NCI-H2196 treated with DMSO at 0.1 percent for 48 hours (cell line): ENCODE data around the gene SLC2A9.

Experiments used
- DNase-seq: peaks from one replicate; lab custom pipeline; 2025; ENCODE audit not compliant: unreplicated experiment; lab: John Stamatoyannopoulos, UW

Gene SLC2A9

GRCh38 chr4:9898596-9899305 lies 122.5 kb downstream of the SLC2A9 start:
- no peak for DNase-seq

- DNase-seq = no peak
Observed at GRCh38 chr4:9895333-9895705, 126.0 kb downstream of the SLC2A9 start.

- DNase-seq = no peak
Observed at GRCh38 chr4:9894644-9895332, 126.5 kb downstream of the SLC2A9 start.

GRCh38 chr4:9893329-9894108 lies 127.8 kb downstream of the SLC2A9 start:
- DNase-seq = no peak

- DNase-seq = no peak
Observed at GRCh38 chr4:9891740-9892139, 129.6 kb downstream of the SLC2A9 start.

- DNase-seq = no peak
Observed at GRCh38 chr4:9891056-9891455, 130.2 kb downstream of the SLC2A9 start.

GRCh38 chr4:9889306-9889705 lies 132.0 kb downstream of the SLC2A9 start:
- no peak for DNase-seq

- no peak for DNase-seq
Observed at GRCh38 chr4:9885958-9886357, 135.3 kb downstream of the SLC2A9 start.

GRCh38 chr4:9880406-9881197 lies 140.7 kb downstream of the SLC2A9 start:
- DNase-seq = no peak

- DNase-seq = no peak
Observed at GRCh38 chr4:9877123-9877522, 144.2 kb downstream of the SLC2A9 start.

- no peak for DNase-seq
Observed at GRCh38 chr4:9875516-9875915, 145.8 kb downstream of the SLC2A9 start.

- DNase-seq = no peak
Observed at GRCh38 chr4:9874385-9874784, 146.9 kb downstream of the SLC2A9 start.

- no peak for DNase-seq
Observed at GRCh38 chr4:9870165-9870790, 151.0 kb downstream of the SLC2A9 start.

GRCh38 chr4:9867751-9868425 lies 153.4 kb downstream of the SLC2A9 start:
- peak; percentile 84 for DNase-seq

- no peak for DNase-seq
Observed at GRCh38 chr4:9866931-9867330, 154.4 kb downstream of the SLC2A9 start.

GRCh38 chr4:9861561-9861960 lies 159.7 kb downstream of the SLC2A9 start:
- DNase-seq = no peak

GRCh38 chr4:9859810-9860209 lies 161.5 kb downstream of the SLC2A9 start:
- DNase-seq = no peak

- DNase-seq = no peak
Observed at GRCh38 chr4:9849538-9849920, 171.8 kb downstream of the SLC2A9 start.

- DNase-seq = no peak
Observed at GRCh38 chr4:9847968-9848748, 173.1 kb downstream of the SLC2A9 start.
